Muscle of leg (tissue), 11 donors: Measurements from ENCODE around the gene MRPL41. TPM values are rescaled to one million over a fixed set of nuclear protein-coding genes. Genes with fewer than 3 reads are reported as not detected.

Source experiments
- DNase-seq: peaks from one replicate; pipeline ENCODE4 v3.0.0; 2013
- H3K27ac ChIP-seq: one replicate; pipeline ENCODE4 v1.5.1; 2013; ENCODE audit warnings: mild to moderate bottlenecking, low read length, control low read depth
- H3K27me3 ChIP-seq: one replicate; pipeline ENCODE4 v1.6.1; 2013; ENCODE audit warnings: low read length; ENCODE audit not compliant: control insufficient read depth, insufficient read depth
- H3K36me3 ChIP-seq: one replicate; pipeline ENCODE4 v1.6.1; 2013; ENCODE audit warnings: low read length; ENCODE audit not compliant: control insufficient read depth, insufficient read depth
- H3K4me1 ChIP-seq: one replicate; pipeline ENCODE4 v1.6.1; 2013; ENCODE audit warnings: low read length; ENCODE audit not compliant: control insufficient read depth, insufficient read depth
- H3K4me3 ChIP-seq: one replicate; pipeline ENCODE4 v1.5.1; 2013; ENCODE audit warnings: low read length, control low read depth
- H3K9me3 ChIP-seq: replicated peaks from 2 replicates; pipeline ENCODE4 v1.6.1; 2013; ENCODE audit warnings: low read depth, low read length; ENCODE audit not compliant: control insufficient read depth
- WGBS: methylation state at CpG from one replicate; pipeline ENCODE4 v1.1.5; 2013; ENCODE audit warnings: missing lambda C conversion rate; ENCODE audit not compliant: insufficient coverage; 5-methylcytosine and 5-hydroxymethylcytosine counted together
- polyA plus RNA-seq, 8 donors: library from polyadenylated mRNA; unstranded; fragments of 120-200 nt; gene quantifications; one replicate each; pipeline versions ENCODE4 v1.2.1 to v1.2.3, GENCODE V29; 2013; ENCODE audit warnings: inconsistent platforms in 1 of 8, low replicate concordance in 1 of 8; ENCODE audit not compliant: insufficient read length in 8 of 8, insufficient read depth in 1 of 8
- total RNA-seq: library from RNA; stranded (reverse); fragments of 120-200 nt; gene quantifications from one replicate; pipeline ENCODE4 v1.2.4, GENCODE V29; 2013

The MRPL41 gene
- total and polyA plus RNA-seq, 9 donors: 25.6 to 42.1 (median 32.0) TPM

GRCh38 chr9:137582286-137582860 is 30.7 kb downstream of the MRPL41 start:
- Histone ChIP-seq H3K27ac (no peak overlapping the region), H3K4me1 (peaks cover 13% of the 10 kb centered on the region), H3K4me3 (no peak overlapping the region), H3K36me3 (peaks cover 56% of the 10 kb centered on the region), H3K9me3 (no peaks in the 10 kb centered on the region), H3K27me3 (no peaks in the 10 kb centered on the region)
- 81% methylated on average over 19 of the region's 20 CpGs for WGBS
- DNase-seq: peak; percentile 20

GRCh38 chr9:137583347-137583746 is 31.7 kb downstream of the MRPL41 start:
- Histone ChIP-seq H3K9me3 (no peaks in the 10 kb centered on the region), H3K36me3 (peaks cover 66% of the 10 kb centered on the region), H3K4me1 (peaks cover 5% of the 10 kb centered on the region), H3K27me3 (no peaks in the 10 kb centered on the region), H3K4me3 (no peak overlapping the region), H3K27ac (no peak overlapping the region)
- 73% methylated on average over 9 of the region's 14 CpGs for WGBS
- DNase-seq: no peak

- Histone ChIP-seq H3K9me3 (no peaks in the 10 kb centered on the region), H3K4me3 (no peak overlapping the region), H3K27ac (no peak overlapping the region), H3K27me3 (no peaks in the 10 kb centered on the region), H3K4me1 (peaks cover 10% of the 10 kb centered on the region), H3K36me3 (peaks cover 70% of the 10 kb centered on the region)
- DNase-seq: no peak
- WGBS: 52% methylated on average over 5 of the region's 8 CpGs
Observed at GRCh38 chr9:137583957-137584356, 32.3 kb downstream of the MRPL41 start.

DNA sequence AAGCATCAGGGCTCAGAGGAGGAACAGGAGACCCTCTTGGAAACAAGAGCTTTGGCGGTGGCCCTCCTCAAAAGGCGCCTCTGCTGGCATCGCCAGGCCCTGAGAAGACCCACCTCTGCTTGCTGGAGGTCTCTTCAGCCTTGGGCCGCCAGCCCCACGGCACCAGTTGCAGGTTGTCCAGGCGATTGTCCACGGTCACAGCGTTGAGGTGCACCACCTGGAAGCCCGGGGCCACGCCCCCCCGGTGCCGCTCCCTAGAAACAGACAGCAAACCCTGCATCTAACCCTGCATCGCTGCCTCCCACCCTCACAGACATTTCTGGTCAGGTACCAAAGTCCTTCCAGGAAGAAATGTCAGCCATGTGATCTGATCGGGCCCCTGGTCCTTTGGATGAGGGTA is 35.2 kb downstream of the MRPL41 start:
- Histone ChIP-seq H3K9me3 (no peaks in the 10 kb centered on the region), H3K4me1 (peaks cover 16% of the 10 kb centered on the region), H3K27ac (no peak overlapping the region), H3K27me3 (no peaks in the 10 kb centered on the region), H3K36me3 (peaks cover 60% of the 10 kb centered on the region), H3K4me3 (no peak overlapping the region)
- WGBS: 94% methylated on average over 14 of the region's 14 CpGs
- no peak for DNase-seq

GRCh38 chr9:137588311-137588710 is 36.6 kb downstream of the MRPL41 start:
- peaks cover 46% of the 10 kb centered on the region for H3K36me3 ChIP-seq
- no peak overlapping the region for H3K27ac ChIP-seq
- no peak overlapping the region for H3K4me3 ChIP-seq
- no peak for DNase-seq
- H3K4me1 ChIP-seq: peaks cover 16% of the 10 kb centered on the region
- WGBS: 92% methylated on average over 5 of the region's 13 CpGs
- H3K27me3 ChIP-seq: no peaks in the 10 kb centered on the region
- no peaks in the 10 kb centered on the region for H3K9me3 ChIP-seq

DNA sequence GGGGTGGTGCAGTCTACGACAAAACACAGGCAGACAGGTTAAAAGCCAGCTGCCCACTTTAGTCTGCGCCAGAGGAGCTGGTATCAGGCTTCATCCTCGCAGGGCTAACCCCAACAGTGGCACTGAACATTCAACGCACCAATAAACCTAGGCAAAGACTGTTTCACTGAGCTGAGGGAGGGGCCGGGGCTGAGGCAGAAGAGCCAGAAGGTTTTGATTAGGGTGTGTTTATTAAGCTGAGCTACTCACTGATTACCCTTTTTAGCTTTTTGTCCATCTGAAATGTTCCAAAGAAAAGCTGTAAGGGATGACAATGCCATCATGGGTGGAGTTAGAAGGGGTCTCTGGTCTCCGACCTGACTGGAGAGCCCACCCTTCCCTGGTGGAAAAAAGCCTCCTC is 37.2 kb downstream of the MRPL41 start:
- Histone ChIP-seq H3K27ac (no peak overlapping the region), H3K9me3 (no peaks in the 10 kb centered on the region), H3K4me3 (peak overlapping the region; percentile 56), H3K27me3 (no peaks in the 10 kb centered on the region), H3K4me1 (peaks cover 16% of the 10 kb centered on the region), H3K36me3 (peaks cover 40% of the 10 kb centered on the region)
- DNase-seq: no peak
- WGBS: 78% methylated on average over 4 of the region's 6 CpGs

DNA sequence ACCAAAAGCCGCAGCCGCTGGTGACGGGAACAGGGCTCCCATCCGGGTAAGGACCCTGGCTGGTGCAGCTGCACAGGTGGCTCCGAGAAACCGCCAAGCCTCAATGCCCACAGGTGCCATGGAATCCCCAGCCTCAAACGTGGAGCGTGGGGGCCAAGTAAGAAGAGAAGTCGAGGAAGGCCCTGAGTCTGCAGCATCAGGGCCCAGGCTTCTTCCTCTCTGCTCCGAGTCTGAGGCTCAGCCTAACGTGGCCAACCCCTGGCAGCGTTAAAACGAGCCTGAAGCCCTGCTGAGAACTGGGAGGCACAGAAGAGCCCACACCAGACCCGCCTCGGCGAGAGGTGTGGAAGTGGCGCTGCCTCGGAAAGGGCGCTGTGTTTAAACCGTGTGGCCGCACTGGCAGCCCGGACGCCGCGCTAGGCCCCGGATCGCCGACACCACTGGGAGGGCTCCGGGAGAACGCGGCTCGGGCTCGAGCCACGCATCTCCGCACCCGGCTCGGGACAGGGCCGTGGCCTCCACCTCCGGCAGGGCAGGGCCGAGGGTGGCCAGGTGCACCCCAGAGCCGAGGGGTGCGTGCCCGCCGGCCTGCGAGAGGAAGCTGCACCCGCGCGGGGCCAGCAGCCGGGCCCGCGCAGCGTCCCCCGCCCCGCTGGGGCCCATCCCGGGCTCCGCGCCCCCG is 37.9 kb downstream of the MRPL41 start:
- Histone ChIP-seq H3K27ac (no peak overlapping the region), H3K4me1 (peaks cover 16% of the 10 kb centered on the region), H3K27me3 (no peaks in the 10 kb centered on the region), H3K9me3 (no peaks in the 10 kb centered on the region), H3K36me3 (peaks cover 35% of the 10 kb centered on the region), H3K4me3 (peak overlapping the region; percentile 56)
- no peak for DNase-seq
- 8% methylated on average over 58 of the region's 58 CpGs for WGBS

- peaks cover 16% of the 10 kb centered on the region for H3K4me1 ChIP-seq
- peaks cover 33% of the 10 kb centered on the region for H3K36me3 ChIP-seq
- H3K27ac ChIP-seq: no peak overlapping the region
- peak overlapping the region; percentile 25 for H3K4me3 ChIP-seq
- no peaks in the 10 kb centered on the region for H3K27me3 ChIP-seq
- DNase-seq: no peak
- H3K9me3 ChIP-seq: no peaks in the 10 kb centered on the region
- WGBS: under 1% methylated on average over 61 of the region's 61 CpGs
Observed at GRCh38 chr9:137590123-137590468, 38.4 kb downstream of the MRPL41 start.

GRCh38 chr9:137590469-137591383 is 39.0 kb downstream of the MRPL41 start, which contains the start of gene ZMYND19:
Gene ZMYND19, minus strand, starts transcription at chr9:137590512. Its CDS starts 249 bp downstream, at chr9:137590263.
- peak within 1 kb of the TSS; percentile 78 for H3K4me3 ChIP-seq
- H3K27me3 ChIP-seq: no peaks in the 10 kb centered on the region
- H3K36me3 ChIP-seq: peaks cover 30% of the 10 kb centered on the region
- WGBS: under 1% methylated on average over 105 of the region's 113 CpGs
- peak; percentile 96 for DNase-seq
- no peak within 1 kb of the TSS for H3K27ac ChIP-seq
- H3K4me1 ChIP-seq: peaks cover 16% of the 10 kb centered on the region
- H3K9me3 ChIP-seq: no peaks in the 10 kb centered on the region

DNA sequence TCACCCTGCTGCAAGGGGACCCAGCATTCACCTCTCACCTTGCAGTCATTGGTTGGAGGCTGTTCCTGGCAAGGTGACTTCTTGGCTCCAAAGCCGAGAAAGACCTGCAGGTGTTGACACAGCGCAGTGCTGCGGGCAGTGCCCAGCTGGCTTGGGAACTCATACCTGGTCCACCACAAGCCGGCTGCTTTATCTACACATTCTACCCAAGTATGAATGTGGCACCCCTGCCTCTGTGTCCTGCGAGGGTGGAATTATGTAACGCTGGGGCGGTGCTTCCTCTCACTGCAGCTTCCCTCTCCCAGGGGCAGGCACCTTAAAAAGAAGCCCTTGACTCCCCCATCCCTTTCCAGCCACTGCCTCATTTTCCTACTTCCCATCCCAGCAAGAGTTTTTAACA is 41.1 kb downstream of the MRPL41 start:
- no peaks in the 10 kb centered on the region for H3K27me3 ChIP-seq
- 89% methylated on average over 4 of the region's 7 CpGs for WGBS
- no peak for DNase-seq
- peaks cover 16% of the 10 kb centered on the region for H3K4me1 ChIP-seq
- no peak overlapping the region for H3K27ac ChIP-seq
- peaks cover 10% of the 10 kb centered on the region for H3K36me3 ChIP-seq
- no peaks in the 10 kb centered on the region for H3K9me3 ChIP-seq
- H3K4me3 ChIP-seq: no peak overlapping the region
